Neural progenitor cell (in vitro differentiated cells): Measurements from ENCODE around the gene PHEX. TPM values are rescaled to one million over a fixed set of nuclear protein-coding genes. Genes with fewer than 3 reads are reported as not detected.

Source experiments
- DNase-seq: peaks from one replicate; pipeline ENCODE4 v3.0.0-alpha.2; 2016; ENCODE audit warnings: low spot score
- H2AFZ ChIP-seq: fragments of 200-600 bp; sonication (generic); replicated peaks from 2 replicates; pipeline ENCODE4 v1.6.1; 2016; ENCODE audit warnings: antibody characterized with exemption
- H3F3A ChIP-seq: fragments of 200-600 bp; sonication (generic); 2 replicates; pipeline ENCODE4 v1.6.1; 2016; ENCODE audit warnings: antibody characterized with exemption, low read depth
- H3K27ac ChIP-seq: fragments of 200-600 bp; sonication (generic); 2 replicates; pipeline ENCODE4 v1.5.1; 2016; ENCODE audit warnings: mild to moderate bottlenecking
- H3K27me3 ChIP-seq: fragments of 200-600 bp; sonication (generic); 2 replicates; pipeline ENCODE4 v1.6.1; 2016; ENCODE audit warnings: mild to moderate bottlenecking, moderate library complexity
- H3K36me3 ChIP-seq: fragments of 200-600 bp; sonication (generic); 2 replicates; pipeline ENCODE4 v1.5.1; 2016
- H3K4me1 ChIP-seq: fragments of 200-600 bp; sonication (generic); 2 replicates; pipeline ENCODE4 v1.6.1; 2016; ENCODE audit warnings: mixed run types
- H3K4me2 ChIP-seq: fragments of 200-600 bp; sonication (generic); 2 replicates; pipeline ENCODE4 v1.6.1; 2016
- H3K4me3 ChIP-seq: fragments of 200-600 bp; sonication (generic); 2 replicates; pipeline ENCODE4 v1.5.1; 2016
- H3K79me2 ChIP-seq: fragments of 200-600 bp; sonication (generic); 2 replicates; pipeline ENCODE4 v1.6.1; 2016; ENCODE audit warnings: low read depth
- H3K9ac ChIP-seq: fragments of 200-600 bp; sonication (generic); 2 replicates; pipeline ENCODE4 v1.6.1; 2016
- H3K9me3 ChIP-seq: fragments of 200-600 bp; sonication (generic); 2 replicates; pipeline ENCODE4 v1.5.1; 2016; ENCODE audit warnings: low read depth
- H4K20me1 ChIP-seq: fragments of 200-600 bp; sonication (generic); 2 replicates; pipeline ENCODE4 v1.6.1; 2016; ENCODE audit warnings: low read depth
- H3K27ac Mint-ChIP-seq: 3 replicates; pipeline ENCODE4 v1.8.0; 2021; ENCODE audit warnings: mixed read lengths
- H3K27me3 Mint-ChIP-seq: 2 replicates; pipeline ENCODE4 v1.8.0; 2022; ENCODE audit warnings: low read depth, mild to moderate bottlenecking, inconsistent platforms, moderate library complexity, mixed read lengths; ENCODE audit not compliant: insufficient read depth
- H3K36me3 Mint-ChIP-seq: 3 replicates; pipeline ENCODE4 v1.8.0; 2021; ENCODE audit warnings: mixed read lengths
- H3K4me1 Mint-ChIP-seq: 3 replicates; pipeline ENCODE4 v1.8.0; 2021; ENCODE audit warnings: mixed read lengths
- H3K4me3 Mint-ChIP-seq: 3 replicates; pipeline ENCODE4 v1.8.0; 2021; ENCODE audit warnings: mild to moderate bottlenecking, moderate library complexity, mixed read lengths
- H3K9me3 Mint-ChIP-seq: 3 replicates; pipeline ENCODE4 v1.8.0; 2020; ENCODE audit warnings: mixed read lengths
- EZH2 ChIP-seq: fragments of 200-600 bp; sonication (generic); IDR thresholded peaks from 2 replicates; pipeline ENCODE4 v1.6.1; 2017; ENCODE audit warnings: antibody characterized with exemption, mild to moderate bottlenecking, moderate library complexity
- EZH2phosphoT487 ChIP-seq: fragments of 200-600 bp; sonication (generic); IDR thresholded peaks from 2 replicates; pipeline ENCODE4 v1.6.1; 2017; ENCODE audit warnings: antibody characterized with exemption
- total RNA-seq: library from RNA; depleted of rRNA; stranded (reverse); fragments of >200 nt; gene quantifications from 2 replicates; pipeline ENCODE4 v1.2.3, GENCODE V29; 2015; ENCODE audit warnings: low replicate concordance
- TF ChIP-seq, protein P1 (sequence below): fragments of 200-600 bp; sonication (generic); IDR thresholded peaks from 2 replicates; pipeline ENCODE4 v1.5.1; 2017; ENCODE audit warnings: antibody characterized with exemption, mild to moderate bottlenecking

Gene PHEX
- total RNA-seq, 1 donor from 2014 or later: 0.07 TPM

GRCh38 chrX:22171287-22172060 is 139.3 kb downstream of the PHEX start:
- no peaks in the 10 kb centered on the region for H3K9me3 Mint-ChIP-seq
- peaks cover 5% of the 10 kb centered on the region for H3K4me1 Mint-ChIP-seq
- TF ChIP-seq EZH2: no peak
- TF ChIP-seq, protein P1, sequence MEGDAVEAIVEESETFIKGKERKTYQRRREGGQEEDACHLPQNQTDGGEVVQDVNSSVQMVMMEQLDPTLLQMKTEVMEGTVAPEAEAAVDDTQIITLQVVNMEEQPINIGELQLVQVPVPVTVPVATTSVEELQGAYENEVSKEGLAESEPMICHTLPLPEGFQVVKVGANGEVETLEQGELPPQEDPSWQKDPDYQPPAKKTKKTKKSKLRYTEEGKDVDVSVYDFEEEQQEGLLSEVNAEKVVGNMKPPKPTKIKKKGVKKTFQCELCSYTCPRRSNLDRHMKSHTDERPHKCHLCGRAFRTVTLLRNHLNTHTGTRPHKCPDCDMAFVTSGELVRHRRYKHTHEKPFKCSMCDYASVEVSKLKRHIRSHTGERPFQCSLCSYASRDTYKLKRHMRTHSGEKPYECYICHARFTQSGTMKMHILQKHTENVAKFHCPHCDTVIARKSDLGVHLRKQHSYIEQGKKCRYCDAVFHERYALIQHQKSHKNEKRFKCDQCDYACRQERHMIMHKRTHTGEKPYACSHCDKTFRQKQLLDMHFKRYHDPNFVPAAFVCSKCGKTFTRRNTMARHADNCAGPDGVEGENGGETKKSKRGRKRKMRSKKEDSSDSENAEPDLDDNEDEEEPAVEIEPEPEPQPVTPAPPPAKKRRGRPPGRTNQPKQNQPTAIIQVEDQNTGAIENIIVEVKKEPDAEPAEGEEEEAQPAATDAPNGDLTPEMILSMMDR: no peak
- no peak for TF ChIP-seq EZH2phosphoT487
- no peak overlapping the region for H3K4me3 Mint-ChIP-seq
- no peak overlapping the region for H3K4me3 ChIP-seq
- H4K20me1 ChIP-seq: no peaks in the 10 kb centered on the region
- H3K36me3 Mint-ChIP-seq: no peaks in the 10 kb centered on the region
- no peaks in the 10 kb centered on the region for H3K9me3 ChIP-seq
- no peaks in the 10 kb centered on the region for H3K27me3 Mint-ChIP-seq
- H3K4me2 ChIP-seq: no peak overlapping the region
- no peaks in the 10 kb centered on the region for H3F3A ChIP-seq
- H3K27ac Mint-ChIP-seq: no peak overlapping the region
- no peaks in the 10 kb centered on the region for H3K79me2 ChIP-seq
- H3K9ac ChIP-seq: no peak overlapping the region
- no peak overlapping the region for H3K27ac ChIP-seq
- no peaks in the 10 kb centered on the region for H3K4me1 ChIP-seq
- DNase-seq: peak; percentile 3
- H3K36me3 ChIP-seq: no peaks in the 10 kb centered on the region
- no peaks in the 10 kb centered on the region for H3K27me3 ChIP-seq
- no peak overlapping the region for H2AFZ ChIP-seq

DNA sequence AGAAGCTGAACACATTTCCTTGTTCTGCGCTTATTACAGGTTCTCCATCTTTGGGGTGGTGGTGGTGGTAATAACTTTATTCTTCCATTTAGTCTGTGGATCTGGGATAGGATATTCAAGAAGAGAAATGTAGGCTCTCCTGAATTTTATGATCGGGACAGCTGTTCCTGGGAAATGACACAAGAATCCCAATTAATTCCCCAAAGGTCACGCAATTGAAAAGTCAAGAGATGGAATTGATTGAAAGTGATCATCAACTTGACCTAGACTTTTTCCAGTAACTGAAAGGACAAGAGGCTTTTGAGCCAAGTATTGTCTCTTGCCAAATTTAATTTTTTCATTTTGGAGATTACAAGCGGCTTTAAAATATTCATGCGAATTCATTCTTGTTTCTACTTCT is 141.8 kb downstream of the PHEX start:
- no peaks in the 10 kb centered on the region for H3K9me3 ChIP-seq
- Mint-ChIP-seq H3K4me3 (no peak overlapping the region), H3K9me3 (no peaks in the 10 kb centered on the region), H3K4me1 (peaks cover 5% of the 10 kb centered on the region), H3K27ac (no peak overlapping the region), H3K36me3 (no peaks in the 10 kb centered on the region), H3K27me3 (no peaks in the 10 kb centered on the region)
- no peaks in the 10 kb centered on the region for H3K36me3 ChIP-seq
- H3K4me1 ChIP-seq: no peaks in the 10 kb centered on the region
- no peak for DNase-seq
- no peak overlapping the region for H3K9ac ChIP-seq
- TF ChIP-seq EZH2 (no peak), EZH2phosphoT487 (no peak)
- TF ChIP-seq, protein P1: no peak
- H2AFZ ChIP-seq: no peak overlapping the region
- no peaks in the 10 kb centered on the region for H4K20me1 ChIP-seq
- H3F3A ChIP-seq: no peaks in the 10 kb centered on the region
- no peak overlapping the region for H3K27ac ChIP-seq
- no peak overlapping the region for H3K4me2 ChIP-seq
- H3K79me2 ChIP-seq: no peaks in the 10 kb centered on the region
- no peaks in the 10 kb centered on the region for H3K27me3 ChIP-seq
- no peak overlapping the region for H3K4me3 ChIP-seq

GRCh38 chrX:22177950-22178515 is 145.9 kb downstream of the PHEX start:
- no peak overlapping the region for H3K9ac ChIP-seq
- H3K4me3 ChIP-seq: no peak overlapping the region
- H3K4me2 ChIP-seq: no peak overlapping the region
- H3K79me2 ChIP-seq: no peaks in the 10 kb centered on the region
- no peak for DNase-seq
- H3K27ac ChIP-seq: no peak overlapping the region
- H3K4me3 Mint-ChIP-seq: no peak overlapping the region
- H3F3A ChIP-seq: no peaks in the 10 kb centered on the region
- H3K36me3 Mint-ChIP-seq: no peaks in the 10 kb centered on the region
- H3K27me3 ChIP-seq: no peaks in the 10 kb centered on the region
- peaks cover 11% of the 10 kb centered on the region for H3K9me3 Mint-ChIP-seq
- no peak overlapping the region for H2AFZ ChIP-seq
- no peak overlapping the region for H3K27ac Mint-ChIP-seq
- H3K27me3 Mint-ChIP-seq: no peaks in the 10 kb centered on the region
- no peaks in the 10 kb centered on the region for H3K4me1 Mint-ChIP-seq
- H4K20me1 ChIP-seq: no peaks in the 10 kb centered on the region
- peaks cover 3% of the 10 kb centered on the region for H3K9me3 ChIP-seq
- H3K36me3 ChIP-seq: no peaks in the 10 kb centered on the region
- no peaks in the 10 kb centered on the region for H3K4me1 ChIP-seq
- TF ChIP-seq EZH2: no peak
- TF ChIP-seq, protein P1: no peak
- no peak for TF ChIP-seq EZH2phosphoT487
